HG02970 (cell line): Measurements from ENCODE around the gene USP2.

Experiments
- ATAC-seq: cut with Tn5 transposase; IDR thresholded peaks from one replicate; pipeline ENCODE4 v1.9.1; 2021; ENCODE audit warnings: mild to moderate bottlenecking, moderate library complexity, moderate number of reproducible peaks; ENCODE audit not compliant: unreplicated experiment, low FRiP score

The USP2 gene

GRCh38 chr11:119332111-119332765, 49.3 kb downstream of the USP2 start:
- no peak for ATAC-seq

DNA sequence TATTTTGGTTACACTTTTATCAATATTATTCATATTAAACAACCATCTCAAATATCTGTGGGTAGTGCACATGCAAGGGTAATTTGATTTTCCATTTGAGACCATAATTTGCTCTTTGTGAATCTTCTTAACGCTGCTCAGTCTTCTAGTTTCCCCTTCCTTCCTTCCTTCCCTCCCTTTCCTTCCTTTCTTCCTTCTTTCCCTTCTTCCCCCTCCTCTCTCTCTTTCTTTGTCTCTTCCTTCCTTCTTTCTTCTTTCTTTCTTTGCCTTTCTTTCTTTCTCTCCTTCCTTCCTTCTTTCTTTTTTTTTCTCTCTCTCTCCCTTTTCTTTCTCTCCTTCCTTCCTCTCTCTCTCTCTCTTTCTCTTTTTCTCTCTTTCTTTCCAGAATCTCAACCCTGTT, 51.3 kb downstream of the USP2 start:
- no peak for ATAC-seq

GRCh38 chr11:119329320-119329719, 52.2 kb downstream of the USP2 start:
- no peak for ATAC-seq

GRCh38 chr11:119324189-119324588, 57.3 kb downstream of the USP2 start:
- ATAC-seq = no peak

- no peak for ATAC-seq
Observed at GRCh38 chr11:119323532-119324033, 57.9 kb downstream of the USP2 start.

GRCh38 chr11:119322921-119323531, 58.5 kb downstream of the USP2 start:
- ATAC-seq = no peak

DNA sequence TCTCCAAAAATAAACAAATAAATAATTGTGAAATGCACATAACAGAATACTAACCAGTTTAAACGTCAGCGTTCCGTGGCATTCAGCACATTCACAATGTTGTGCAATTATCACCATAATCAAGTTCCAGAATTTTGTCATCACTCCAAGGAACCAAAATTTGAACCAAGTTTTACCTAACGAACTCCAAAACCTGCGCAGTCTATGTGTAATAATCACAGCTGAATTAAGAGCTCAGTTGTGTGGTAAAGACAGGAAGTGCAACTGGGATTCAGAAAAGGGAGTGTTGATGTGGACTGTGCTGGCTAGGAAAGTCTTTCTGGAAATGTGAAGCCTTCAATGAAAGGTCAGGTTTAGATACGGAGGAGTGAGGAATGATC, 59.1 kb downstream of the USP2 start:
- no peak for ATAC-seq

GRCh38 chr11:119320776-119321524, 60.5 kb downstream of the USP2 start:
- no peak for ATAC-seq

DNA sequence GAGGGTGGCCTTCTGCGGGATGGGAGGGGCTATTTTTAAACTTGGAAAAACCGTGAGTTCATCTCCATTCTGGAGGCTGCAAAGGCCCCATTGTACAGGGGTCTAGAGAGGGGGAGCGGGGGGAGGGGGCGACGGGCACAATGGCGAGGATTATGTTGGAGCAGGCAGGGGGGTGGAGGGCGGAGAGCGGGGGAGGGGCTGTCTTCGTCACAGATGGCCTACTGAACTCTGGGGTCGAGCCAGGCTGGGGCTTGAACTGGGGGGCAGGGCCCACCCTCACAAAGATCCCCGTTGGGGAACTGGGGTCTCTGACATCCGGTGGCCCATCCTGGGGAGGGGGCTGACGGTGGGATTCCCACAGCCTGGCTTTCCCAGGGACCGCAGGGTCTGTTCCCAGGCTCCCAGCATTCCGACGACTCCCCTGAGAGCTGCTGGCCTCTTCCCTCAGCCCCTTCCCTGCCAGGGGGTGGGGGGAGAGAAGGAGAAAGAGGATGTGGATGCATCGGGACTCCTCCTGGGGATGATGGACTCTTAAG, 61.2 kb downstream of the USP2 start:
- no peak for ATAC-seq

DNA sequence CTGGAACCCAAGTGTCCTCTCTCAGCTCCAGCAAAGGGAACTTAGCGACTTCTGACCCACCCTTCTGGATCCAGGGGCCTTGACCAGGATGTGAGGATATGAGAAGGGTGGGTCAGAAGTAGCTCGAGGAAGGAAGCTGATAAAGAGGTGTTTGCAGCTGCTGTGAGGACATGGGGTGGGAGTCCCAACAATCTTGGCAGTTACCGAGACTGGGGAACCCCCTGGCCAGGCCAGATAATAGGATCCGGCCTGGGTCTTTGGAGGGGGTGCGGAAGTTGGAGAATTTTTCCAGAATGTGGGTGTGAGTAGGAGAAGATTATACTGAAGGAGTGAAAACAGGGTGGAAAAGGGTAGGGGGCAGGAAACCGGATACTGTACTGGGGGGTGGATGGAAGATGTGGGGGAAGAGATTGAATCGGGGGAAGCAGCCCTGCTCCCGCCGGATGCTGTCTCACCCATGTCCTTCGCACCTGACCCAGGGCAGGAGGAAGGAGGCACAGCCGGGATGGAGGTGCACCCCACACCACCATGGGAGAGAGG, 61.7 kb downstream of the USP2 start:
- no peak for ATAC-seq

- ATAC-seq = no peak
Observed at GRCh38 chr11:119319136-119319699, 62.3 kb downstream of the USP2 start.

GRCh38 chr11:119318240-119319135, 63.0 kb downstream of the USP2 start:
- ATAC-seq = no peak

GRCh38 chr11:119317592-119318239, 63.8 kb downstream of the USP2 start:
- no peak for ATAC-seq

DNA sequence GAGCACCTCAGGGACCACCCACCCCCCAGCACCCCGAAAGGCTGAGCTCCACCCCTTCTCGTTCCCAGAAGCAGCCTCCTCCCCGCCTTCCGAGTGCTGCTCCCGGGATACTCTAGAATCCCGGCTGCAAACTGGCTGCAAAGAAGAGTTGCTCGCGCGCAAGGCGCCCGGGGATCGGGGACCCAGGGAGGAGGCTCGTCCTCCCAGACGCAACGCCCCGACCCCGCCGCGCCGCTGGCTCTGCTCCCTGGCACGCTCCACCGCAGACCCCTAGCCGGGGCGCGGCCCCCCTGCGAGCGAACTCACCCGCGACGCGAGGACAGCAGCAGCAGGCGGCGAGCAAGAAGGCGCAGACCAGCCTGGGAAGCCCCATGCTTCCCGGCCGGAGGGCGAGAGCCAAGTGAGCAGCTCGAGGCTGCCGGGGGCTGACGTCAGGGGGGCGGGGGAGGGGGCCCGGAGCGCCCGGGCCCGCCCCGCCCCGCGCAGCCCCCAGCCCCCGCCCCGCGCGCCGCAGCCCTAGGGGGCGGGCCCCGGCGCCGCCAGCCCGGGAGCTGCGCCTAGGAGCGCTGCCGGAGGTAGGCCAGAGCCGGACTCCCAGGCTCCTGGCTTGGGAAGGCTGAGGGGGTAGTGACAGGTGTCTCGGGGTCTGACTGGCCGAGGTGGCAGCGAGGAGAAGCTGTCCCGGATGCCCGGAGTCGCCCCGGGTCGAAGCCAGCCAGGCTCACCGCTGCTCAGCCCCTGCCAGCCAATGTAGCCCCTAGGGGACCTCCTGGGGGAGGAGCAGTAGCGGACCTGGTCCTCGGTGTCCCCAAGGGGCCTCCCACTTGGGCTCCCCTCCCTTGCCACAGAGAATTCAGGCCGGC, 64.5 kb downstream of the USP2 start, which contains the start of gene MCAM:
TSS of gene MCAM (minus strand) at position 402 of the 863 bp plus-strand sequence. CDS start at position 373, 29 bp downstream.
- ATAC-seq = no peak

DNA sequence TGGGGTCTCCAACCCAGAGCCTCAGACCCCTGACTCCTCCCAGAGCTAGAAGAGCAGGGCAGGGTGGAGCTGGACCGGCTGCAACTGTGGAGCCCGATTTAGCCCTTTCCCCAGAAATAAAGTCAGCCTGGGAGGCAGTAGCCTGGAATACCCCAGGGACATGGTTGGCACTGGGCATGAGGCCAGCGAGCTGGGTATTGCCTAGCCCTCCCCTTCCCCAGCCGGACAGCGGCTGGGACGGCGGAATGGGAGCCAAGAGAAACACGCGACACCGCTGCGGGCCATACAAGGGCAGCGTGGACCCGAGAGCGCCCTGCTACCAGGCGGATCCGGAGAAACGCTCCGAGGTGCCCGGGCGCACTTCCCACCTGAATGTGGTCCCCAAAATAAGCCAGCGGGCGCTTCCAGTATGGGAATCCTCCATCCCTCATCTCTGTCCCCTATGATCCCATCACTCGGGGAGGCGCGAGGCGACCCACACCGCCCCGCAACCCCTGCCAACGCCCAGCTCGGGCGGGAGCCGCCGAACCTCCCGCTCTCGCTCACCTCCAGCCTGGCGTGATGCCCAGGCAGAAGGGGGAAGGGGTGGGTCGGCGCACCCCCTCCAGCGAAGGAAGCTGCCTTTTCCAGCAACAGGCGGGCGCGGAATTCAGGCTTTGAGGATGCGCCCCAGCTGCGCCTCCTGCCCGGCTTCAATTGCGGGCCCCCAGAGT, 65.3 kb downstream of the USP2 start:
- ATAC-seq = no peak

- ATAC-seq = no peak
Observed at GRCh38 chr11:119315131-119316015, 66.1 kb downstream of the USP2 start.

- ATAC-seq = no peak
Observed at GRCh38 chr11:119314726-119315125, 66.8 kb downstream of the USP2 start.
